Measurements from ENCODE around the gene MPV17L2. TPM values are rescaled to one million over a fixed set of nuclear protein-coding genes. Genes with fewer than 3 reads are reported as not detected.
A peak's percentile ranks its signal among the peaks of the same experiment; 100 is the strongest.
"Not testable (repeated sequence)": the region's sequence is repeated elsewhere in the genome, so short reads cannot be mapped to it uniquely, and the experiment has no call there.

The MPV17L2 gene
- total RNA-seq, 1 donor from 2014 or later, result 17.2 TPM

DNA sequence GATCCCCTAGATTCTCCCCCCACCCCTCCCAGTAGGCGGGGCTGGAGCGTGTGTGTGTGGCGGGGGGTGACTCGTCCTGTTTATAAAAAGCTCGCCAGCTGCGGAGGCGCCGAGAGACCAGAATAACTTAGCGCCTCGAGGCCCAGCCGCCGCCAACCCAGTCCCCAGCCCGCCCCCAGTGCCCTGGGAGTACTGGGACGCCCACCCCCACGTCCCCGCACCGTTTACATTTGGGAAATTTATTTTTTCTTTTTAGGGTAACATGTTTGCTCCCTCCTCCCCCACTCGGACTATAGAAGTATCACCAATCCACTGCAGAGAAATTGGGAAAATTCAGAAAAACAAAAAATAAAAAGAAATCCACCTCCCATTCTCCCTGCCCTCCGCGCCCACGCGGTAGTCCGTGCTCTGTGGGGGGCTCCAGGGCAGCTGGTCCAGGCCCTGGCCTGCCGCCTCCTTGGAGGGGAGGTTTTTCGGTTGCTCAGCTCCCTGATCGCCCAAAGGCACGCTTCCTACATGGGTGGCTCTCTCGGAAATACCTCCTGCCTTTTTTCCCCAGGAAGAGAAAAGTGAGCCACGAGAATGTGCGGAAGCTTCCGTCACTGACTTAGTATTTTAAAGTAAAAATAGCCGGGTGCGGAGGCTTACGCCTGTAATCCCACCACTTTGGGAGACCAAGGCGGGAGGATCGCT is 12.3 kb downstream of the MPV17L2 start:
- peak overlapping the region; percentile 89 for H3K27ac Mint-ChIP-seq (ENCODE audit: unreplicated experiment)
- peak overlapping the region; percentile 95 for H3K4me3 Mint-ChIP-seq
- H3K4me1 Mint-ChIP-seq, result peaks cover 37% of the 10 kb centered on the region
- H3K9me3 Mint-ChIP-seq, result no peaks in the 10 kb centered on the region
- TF ChIP-seq, protein P1, sequence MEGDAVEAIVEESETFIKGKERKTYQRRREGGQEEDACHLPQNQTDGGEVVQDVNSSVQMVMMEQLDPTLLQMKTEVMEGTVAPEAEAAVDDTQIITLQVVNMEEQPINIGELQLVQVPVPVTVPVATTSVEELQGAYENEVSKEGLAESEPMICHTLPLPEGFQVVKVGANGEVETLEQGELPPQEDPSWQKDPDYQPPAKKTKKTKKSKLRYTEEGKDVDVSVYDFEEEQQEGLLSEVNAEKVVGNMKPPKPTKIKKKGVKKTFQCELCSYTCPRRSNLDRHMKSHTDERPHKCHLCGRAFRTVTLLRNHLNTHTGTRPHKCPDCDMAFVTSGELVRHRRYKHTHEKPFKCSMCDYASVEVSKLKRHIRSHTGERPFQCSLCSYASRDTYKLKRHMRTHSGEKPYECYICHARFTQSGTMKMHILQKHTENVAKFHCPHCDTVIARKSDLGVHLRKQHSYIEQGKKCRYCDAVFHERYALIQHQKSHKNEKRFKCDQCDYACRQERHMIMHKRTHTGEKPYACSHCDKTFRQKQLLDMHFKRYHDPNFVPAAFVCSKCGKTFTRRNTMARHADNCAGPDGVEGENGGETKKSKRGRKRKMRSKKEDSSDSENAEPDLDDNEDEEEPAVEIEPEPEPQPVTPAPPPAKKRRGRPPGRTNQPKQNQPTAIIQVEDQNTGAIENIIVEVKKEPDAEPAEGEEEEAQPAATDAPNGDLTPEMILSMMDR (conservative IDR thresholded peaks at IDR 0.05), result peak; percentile 13
- peaks cover 13% of the 10 kb centered on the region for H3K27me3 Mint-ChIP-seq (ENCODE audit: low read depth)
- no peaks in the 10 kb centered on the region for H3K36me3 Mint-ChIP-seq (ENCODE audit: low read depth)
- peak; percentile 48 for DNase-seq (ENCODE audit: low read depth, low spot score)

DNA sequence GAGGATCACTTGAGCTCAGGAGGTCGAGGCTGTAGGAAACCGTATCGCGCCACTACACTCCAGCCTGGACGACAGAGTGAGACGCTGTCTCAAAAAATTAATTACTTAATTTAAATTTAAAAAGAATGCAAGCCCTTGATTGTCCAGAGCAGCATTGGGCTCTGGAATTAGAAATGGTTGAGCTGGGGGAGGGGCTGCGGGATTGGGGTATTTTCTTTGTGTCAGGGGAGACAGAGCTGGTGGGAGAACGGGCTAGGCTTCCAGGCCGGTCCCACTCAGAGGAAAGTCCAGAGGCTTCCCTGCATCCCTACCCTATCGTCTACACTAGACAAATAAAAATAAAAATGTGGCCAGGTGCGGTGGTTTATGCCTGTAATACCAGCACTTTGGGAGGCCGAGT is 13.0 kb downstream of the MPV17L2 start:
- peaks cover 14% of the 10 kb centered on the region for H3K27me3 Mint-ChIP-seq (ENCODE audit: low read depth)
- TF ChIP-seq, protein P1 (conservative IDR thresholded peaks at IDR 0.05), result no peak
- H3K4me3 Mint-ChIP-seq, result no peak overlapping the region
- DNase-seq (ENCODE audit: low read depth, low spot score), result no peak
- H3K4me1 Mint-ChIP-seq, result peaks cover 37% of the 10 kb centered on the region
- no peaks in the 10 kb centered on the region for H3K9me3 Mint-ChIP-seq
- no peaks in the 10 kb centered on the region for H3K36me3 Mint-ChIP-seq (ENCODE audit: low read depth)
- H3K27ac Mint-ChIP-seq (ENCODE audit: unreplicated experiment), result no peak overlapping the region

DNA sequence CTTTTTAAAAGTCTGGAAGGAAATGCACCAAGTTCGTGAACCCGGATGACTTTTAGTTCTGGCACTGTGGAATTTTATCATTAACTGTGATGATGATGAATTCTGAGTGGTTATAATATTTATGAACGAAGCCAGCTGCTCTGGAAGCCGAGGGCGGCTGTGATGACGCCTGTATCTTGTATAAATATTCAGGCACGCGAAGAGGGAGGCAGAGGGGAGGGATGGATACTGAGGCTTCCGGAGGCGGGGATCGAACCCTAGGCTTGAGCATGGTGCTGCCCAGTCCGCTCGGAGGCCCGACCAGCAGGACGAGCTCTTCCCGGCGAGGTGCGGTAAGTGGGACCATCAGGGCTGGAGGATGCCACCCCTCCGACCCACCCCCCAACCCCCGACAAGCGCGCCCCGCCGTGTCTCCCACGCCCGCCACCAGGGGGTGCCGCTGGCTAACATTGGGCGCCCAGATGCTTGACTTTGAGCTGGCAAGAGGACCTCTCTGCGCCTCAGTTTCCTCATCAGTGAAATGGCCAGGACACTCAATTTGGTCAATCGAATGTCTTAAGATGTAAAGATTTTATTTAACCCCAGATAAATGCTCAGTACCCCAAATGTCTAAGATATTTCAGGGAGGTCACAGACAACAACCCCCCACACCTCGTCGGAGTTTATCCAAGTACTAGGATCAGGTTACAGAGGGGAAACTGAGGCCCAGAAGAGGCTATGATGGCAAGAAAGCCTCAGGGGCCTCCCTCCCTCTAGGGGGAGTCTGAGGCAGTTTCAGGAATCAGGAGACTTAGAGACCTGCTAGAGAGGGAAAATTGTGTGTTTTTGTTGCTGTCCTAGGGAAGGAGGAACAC is 15.3 kb downstream of the MPV17L2 start:
- Mint-ChIP-seq H3K27me3 (ENCODE audit: low read depth) (peaks cover 14% of the 10 kb centered on the region), H3K9me3 (no peaks in the 10 kb centered on the region), H3K36me3 (ENCODE audit: low read depth) (no peaks in the 10 kb centered on the region), H3K27ac (ENCODE audit: unreplicated experiment) (no peak overlapping the region), H3K4me3 (peak overlapping the region; percentile 56), H3K4me1 (peaks cover 20% of the 10 kb centered on the region)
- TF ChIP-seq, protein P1 (conservative IDR thresholded peaks at IDR 0.05), result peak; percentile 66
- DNase-seq (ENCODE audit: low read depth, low spot score), result no peak

DNA sequence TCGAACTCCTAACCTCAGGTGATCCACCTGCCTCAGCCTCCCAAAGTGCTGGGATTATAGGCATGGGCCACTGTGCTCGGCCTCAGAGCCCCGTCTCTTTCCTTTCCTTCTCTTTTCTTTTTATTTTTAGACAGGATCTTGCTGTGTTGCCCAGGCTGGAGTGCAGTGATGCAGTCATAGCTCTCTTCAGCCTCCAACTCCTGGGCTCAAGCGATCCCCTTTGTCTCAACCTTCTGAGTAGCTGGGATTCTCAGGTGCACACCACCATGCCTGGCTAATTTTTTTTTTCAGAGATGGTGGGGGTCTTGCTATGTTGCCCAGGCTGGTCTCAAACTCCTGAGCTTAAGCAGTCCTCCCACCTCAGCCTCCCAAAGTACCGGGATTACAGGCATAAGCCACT is 16.9 kb downstream of the MPV17L2 start:
- DNase-seq (ENCODE audit: low read depth, low spot score); H3K9me3 Mint-ChIP-seq; H3K4me3 Mint-ChIP-seq; H3K36me3 Mint-ChIP-seq (ENCODE audit: low read depth); H3K4me1 Mint-ChIP-seq; H3K27ac Mint-ChIP-seq (ENCODE audit: unreplicated experiment): not testable (repeated sequence)
- peaks cover 11% of the 10 kb centered on the region for H3K27me3 Mint-ChIP-seq (ENCODE audit: low read depth)

DNA sequence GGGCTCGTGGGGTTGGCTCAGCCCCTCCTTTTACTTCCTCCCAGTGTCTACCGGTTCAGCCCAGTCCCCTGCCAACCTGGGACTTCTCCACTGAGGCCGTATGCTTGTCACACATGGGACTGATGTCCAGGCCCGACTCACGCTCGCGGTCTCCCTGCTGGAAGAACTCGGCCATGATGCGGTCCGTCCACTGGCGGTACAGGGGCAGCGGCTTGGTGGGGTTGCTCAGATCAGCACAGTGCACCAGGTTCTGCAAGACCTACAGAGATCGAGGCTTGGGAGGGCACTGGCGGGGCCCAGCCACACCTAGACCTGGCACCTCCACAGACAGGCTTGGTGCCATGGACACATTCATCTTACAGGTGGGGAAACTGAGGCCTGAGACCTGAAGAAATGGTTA is 18.7 kb downstream of the MPV17L2 start:
- Mint-ChIP-seq H3K36me3 (ENCODE audit: low read depth) (no peaks in the 10 kb centered on the region), H3K4me1 (no peaks in the 10 kb centered on the region), H3K4me3 (no peak overlapping the region), H3K27me3 (ENCODE audit: low read depth) (peaks cover 11% of the 10 kb centered on the region), H3K27ac (ENCODE audit: unreplicated experiment) (no peak overlapping the region), H3K9me3 (no peaks in the 10 kb centered on the region)
- TF ChIP-seq, protein P1 (conservative IDR thresholded peaks at IDR 0.05), result no peak
- DNase-seq (ENCODE audit: low read depth, low spot score), result no peak
